ENCODE results near the gene PTGER1.

Gene PTGER1

GRCh38 chr19:14425696-14426138 lies 49.4 kb downstream of the PTGER1 start:
- POLR2A ChIA-PET (ENCODE audit: low non-redundant PET), result no interaction called here
- TF ChIP-seq CTCF (conservative IDR thresholded peaks at IDR 0.05; ENCODE audit: low read depth), result no peak
- CTCF ChIA-PET, result no interaction called here
- H3K27ac ChIP-seq, result peak overlapping the region; percentile 4
- no peak for DNase-seq (ENCODE audit: low spot score)

Measured in RWPE1 (cell line).